ENCODE data around the gene RWDD4. TPM values are rescaled to one million over a fixed set of nuclear protein-coding genes. Genes with fewer than 3 reads are reported as not detected.
A peak's percentile ranks its signal among the peaks of the same experiment; 100 is the strongest.

Gene RWDD4
- total and polyA plus RNA-seq, 9 of the 15 experiments (the other 6 are each of a cell fraction or from before 2014, with no cell fraction given): 8.4 to 32.5 (median 24.2) TPM

GRCh38 chr4:183659029-183659871 lies at the start of gene RWDD4, which contains the start of gene TRAPPC11 (continued):
- TF ChIP-seq ZNF197 (CRISPR knock-in tag; IDR thresholded peaks at IDR 0.05; ENCODE audit: low read depth) (no peak), ZNF780A (CRISPR knock-in tag; IDR thresholded peaks at IDR 0.05) (no peak), YBX1 (IDR thresholded peaks at IDR 0.05) (no peak), CBX1 (IDR thresholded peaks at IDR 0.05; ENCODE audit: low read depth) (peak; percentile 58), BRF2 (IDR thresholded peaks at IDR 0.05; ENCODE audit: borderline replicate concordance, insufficient read depth, insufficient read length) (no peak), PRDM10 (IDR thresholded peaks at IDR 0.05; ENCODE audit: partially characterized antibody) (peak; percentile 76), KAT7 (CRISPR knock-in tag; IDR thresholded peaks at IDR 0.05; ENCODE audit: borderline replicate concordance) (peak; percentile 83; the same call in 1 of the 2 replicates), HCFC1 (IDR thresholded peaks at IDR 0.05; ENCODE audit: low read depth, low read length) (peak; percentile 42), JUND (IDR thresholded peaks at IDR 0.05; ENCODE audit: borderline replicate concordance, low read depth, low read length) (0 out of 2 replicates have a peak, but pooled peaks have one; percentile 7), JUND (tag; IDR thresholded peaks at IDR 0.05; ENCODE audit: borderline replicate concordance, low read depth, low read length) (no peak), CREB1 (IDR thresholded peaks at IDR 0.05) (peak; percentile 71), CREB1 (CRISPR knock-in tag; IDR thresholded peaks at IDR 0.05) (peak; percentile 77), UBTF (IDR thresholded peaks at IDR 0.05; ENCODE audit: borderline replicate concordance in 1 of 2, low read depth in 2 of 2, low read length in 2 of 2) (0 out of 4 replicates have a peak, but pooled peaks have one; percentile 41 to 61), SAFB (IDR thresholded peaks at IDR 0.05; ENCODE audit: borderline replicate concordance, low read depth, low read length) (peak; percentile 16; the same call in 1 of the 2 replicates), HNRNPL (IDR thresholded peaks at IDR 0.05; ENCODE audit: low read depth, low read length) (0 out of 2 replicates have a peak, but pooled peaks have one; percentile 75), CEBPZ (IDR thresholded peaks at IDR 0.05; ENCODE audit: borderline replicate concordance, low read depth, low read length) (no peak)
